HCT116 (cell line): ENCODE data around the gene CCDC69. TPM values are rescaled to one million over a fixed set of nuclear protein-coding genes. Genes with fewer than 3 reads are reported as not detected.

ENCODE experiments used
- ATAC-seq: fragments of 200-7000 bp; cut with Tn5 transposase; 2 replicates; pipeline ENCODE4 v1.9.1; 2020; ENCODE audit warnings: mild to moderate bottlenecking, moderate library complexity
- BruUV-seq: library from RNA; stranded (reverse); fragments of 400-500 nt; replicated peaks from 2 replicates; lab custom pipeline; 2021; lab: Mats Ljungman, UMichigan
- CTCF ChIA-PET: fragments of 300-600 bp; sonication (Branson Sonifier 250); formaldehyde crosslinking; loops from one replicate; lab custom pipeline; 2021; ENCODE audit warnings: antibody characterized with exemption; lab: Charles Lee
- POLR2A ChIA-PET: fragments of 300-600, 350-600 bp; sonication (Branson Sonifier 250); formaldehyde crosslinking; loops from one replicate; lab custom pipeline; 2021; ENCODE audit warnings: antibody characterized with exemption; lab: Charles Lee
- RAD21 ChIA-PET, 2 experiments: fragments of 300-600 bp; sonication (Branson Sonifier 250); formaldehyde crosslinking; loops; one replicate each; lab custom pipeline; 2023; ENCODE audit warnings: low total read pairs in 2 of 2; ENCODE audit not compliant: uncharacterized antibody in 2 of 2, unreplicated experiment in 2 of 2, low non-redundant PET in 1 of 2; lab: Charles Lee
- DNase-seq: peaks from one replicate; pipeline ENCODE4 v3.0.0-alpha.2; 2010; ENCODE audit warnings: low read depth, low spot score
- H2AFZ ChIP-seq: fragments of 200-600 bp; shearing (Covaris generic), sonication (generic); 2 replicates; pipeline ENCODE4 v1.6.1; 2017; ENCODE audit warnings: low read depth, mixed run types, mixed read lengths, antibody characterized with exemption, low read length; ENCODE audit not compliant: poor library complexity, severe bottlenecking
- H3K27ac ChIP-seq: 2 replicates; pipeline ENCODE4 v1.5.1; 2012; ENCODE audit warnings: low read depth, low read length
- H3K27me3 ChIP-seq: fragments of 200-600 bp; sonication (generic); 2 replicates; pipeline ENCODE4 v1.6.1; 2016; ENCODE audit warnings: mixed run types, low read length, mixed read lengths; ENCODE audit not compliant: insufficient read depth
- H3K36me3 ChIP-seq, 2 experiments: fragments of 200-500 bp in 1 of 2; fragments of 200-600 bp in 1 of 2; sonication (Bioruptor generic) in 1 of 2; sonication (generic) in 1 of 2; 2 replicates each; pipeline versions ENCODE4 v1.5.1 to v1.6.1; 2014 to 2016; ENCODE audit warnings: low read length in 2 of 2, inconsistent platforms in 1 of 2, mixed read lengths in 1 of 2, mixed run types in 1 of 2; ENCODE audit not compliant: insufficient read depth in 2 of 2, control insufficient read depth in 1 of 2
- H3K4me1 ChIP-seq, 2 experiments: fragments of 200-600 bp in 1 of 2; sonication (generic) in 1 of 2; 2 replicates each; pipeline versions ENCODE4 v1.5.1 to v1.6.1; 2012 to 2017; ENCODE audit warnings: low read length in 2 of 2, inconsistent platforms in 1 of 2, mild to moderate bottlenecking in 1 of 2, mixed read lengths in 1 of 2, mixed run types in 1 of 2, moderate library complexity in 1 of 2; ENCODE audit not compliant: insufficient read depth in 2 of 2, control insufficient read depth in 1 of 2
- H3K4me2 ChIP-seq: fragments of 200-600 bp; sonication (generic); 2 replicates; pipeline ENCODE4 v1.6.1; 2017; ENCODE audit warnings: mixed run types, low read length, mixed read lengths
- H3K4me3 ChIP-seq, 2 experiments: fragments of 200-600 bp in 1 of 2; sonication (generic) in 1 of 2; replicated peaks in 1 of 2; 2 replicates each; pipeline ENCODE4 v1.5.1; 2011 to 2016; ENCODE audit warnings: low read length in 2 of 2, control low read depth in 1 of 2, low read depth in 1 of 2, mild to moderate bottlenecking in 1 of 2, mixed read lengths in 1 of 2, mixed run types in 1 of 2
- H3K79me2 ChIP-seq: fragments of 200-600 bp; sonication (generic); 2 replicates; pipeline ENCODE4 v1.6.1; 2017; ENCODE audit warnings: mild to moderate bottlenecking, mixed run types, low read length, moderate library complexity, mixed read lengths; ENCODE audit not compliant: insufficient read depth
- H3K9ac ChIP-seq: fragments of 200-600 bp; sonication (generic); 2 replicates; pipeline ENCODE4 v1.6.1; 2016; ENCODE audit warnings: low read length, mixed read lengths
- H3K9me2 ChIP-seq: fragments of 200-600 bp; sonication (generic), shearing (Covaris generic); 2 replicates; pipeline ENCODE4 v1.6.1; 2017; ENCODE audit warnings: mixed run types, mild to moderate bottlenecking, moderate library complexity; ENCODE audit not compliant: insufficient read depth
- H3K9me3 ChIP-seq, 2 experiments: fragments of 200-500 bp in 1 of 2; fragments of 200-600 bp in 1 of 2; sonication (Bioruptor generic) in 1 of 2; sonication (generic) in 1 of 2; 2 replicates each; pipeline ENCODE4 v1.6.1; 2014 to 2017; ENCODE audit warnings: low read length in 2 of 2, mixed read lengths in 2 of 2, inconsistent platforms in 1 of 2, low read depth in 1 of 2, mild to moderate bottlenecking in 1 of 2, mixed run types in 1 of 2, moderate library complexity in 1 of 2; ENCODE audit not compliant: control insufficient read depth in 1 of 2, insufficient read depth in 1 of 2
- H4K20me1 ChIP-seq: fragments of 200-600 bp; sonication (generic), shearing (Covaris generic); 2 replicates; pipeline ENCODE4 v1.6.1; 2017; ENCODE audit warnings: mixed run types, mild to moderate bottlenecking, moderate library complexity; ENCODE audit not compliant: insufficient read depth
- CBX3 ChIP-seq: IDR thresholded peaks from 2 replicates; pipeline ENCODE4 v1.6.1; 2012; ENCODE audit warnings: low read depth
- CEBPB ChIP-seq: IDR thresholded peaks from 2 replicates; pipeline ENCODE4 v1.6.1; 2012; ENCODE audit warnings: low read depth
- EGR1 ChIP-seq: IDR thresholded peaks from 2 replicates; pipeline ENCODE4 v1.6.1; 2012; ENCODE audit warnings: low read depth
- ELF1 ChIP-seq: IDR thresholded peaks from 2 replicates; pipeline ENCODE4 v1.6.1; 2012; ENCODE audit warnings: low read depth, borderline replicate concordance
- EZH2 ChIP-seq: fragments of 200-600 bp; sonication (generic); IDR thresholded peaks from 2 replicates; pipeline ENCODE4 v1.6.1; 2017; ENCODE audit warnings: antibody characterized with exemption, mixed run types
- POLR2AphosphoS5 ChIP-seq: IDR thresholded peaks from 2 replicates; pipeline ENCODE4 v1.6.1; 2011; ENCODE audit warnings: mild to moderate bottlenecking, low read depth, low read length, moderate library complexity
- RAD21 ChIP-seq: IDR thresholded peaks from 2 replicates; pipeline ENCODE4 v1.6.1; 2012; ENCODE audit warnings: low read depth, mild to moderate bottlenecking
- SIN3A ChIP-seq: IDR thresholded peaks from 2 replicates; pipeline ENCODE4 v1.6.1; 2012; ENCODE audit warnings: low read depth
- SRF ChIP-seq: IDR thresholded peaks from 2 replicates; pipeline ENCODE4 v1.6.1; 2012; ENCODE audit warnings: low read depth
- intact Hi-C: fragments of 100-400 bp; cut with micrococcal nuclease; formaldehyde crosslinking; loops from 2 replicates; pipeline ENCODE4 v1.10.0; 2022
- total RNA-seq: library from RNA; stranded (reverse); gene quantifications from one replicate; pipeline ENCODE4 v1.2.1, GENCODE V29; 2021; ENCODE audit not compliant: unreplicated experiment
- TF ChIP-seq, protein P1 (sequence below): IDR thresholded peaks from 2 replicates; pipeline ENCODE4 v1.6.1; 2011; ENCODE audit warnings: mild to moderate bottlenecking, low read length, moderate library complexity; ENCODE audit not compliant: insufficient replicate concordance; ENCODE audit errors: extremely low read depth
- TF ChIP-seq, protein P2 (sequence below): IDR thresholded peaks from 2 replicates; pipeline ENCODE4 v1.6.1; 2012; ENCODE audit warnings: low read depth
- TF ChIP-seq, protein P3 (sequence below): IDR thresholded peaks from 2 replicates; pipeline ENCODE4 v1.6.1; 2012

Gene CCDC69
- total RNA-seq, 1 experiment from 2014 or later, result 4.3 TPM

DNA sequence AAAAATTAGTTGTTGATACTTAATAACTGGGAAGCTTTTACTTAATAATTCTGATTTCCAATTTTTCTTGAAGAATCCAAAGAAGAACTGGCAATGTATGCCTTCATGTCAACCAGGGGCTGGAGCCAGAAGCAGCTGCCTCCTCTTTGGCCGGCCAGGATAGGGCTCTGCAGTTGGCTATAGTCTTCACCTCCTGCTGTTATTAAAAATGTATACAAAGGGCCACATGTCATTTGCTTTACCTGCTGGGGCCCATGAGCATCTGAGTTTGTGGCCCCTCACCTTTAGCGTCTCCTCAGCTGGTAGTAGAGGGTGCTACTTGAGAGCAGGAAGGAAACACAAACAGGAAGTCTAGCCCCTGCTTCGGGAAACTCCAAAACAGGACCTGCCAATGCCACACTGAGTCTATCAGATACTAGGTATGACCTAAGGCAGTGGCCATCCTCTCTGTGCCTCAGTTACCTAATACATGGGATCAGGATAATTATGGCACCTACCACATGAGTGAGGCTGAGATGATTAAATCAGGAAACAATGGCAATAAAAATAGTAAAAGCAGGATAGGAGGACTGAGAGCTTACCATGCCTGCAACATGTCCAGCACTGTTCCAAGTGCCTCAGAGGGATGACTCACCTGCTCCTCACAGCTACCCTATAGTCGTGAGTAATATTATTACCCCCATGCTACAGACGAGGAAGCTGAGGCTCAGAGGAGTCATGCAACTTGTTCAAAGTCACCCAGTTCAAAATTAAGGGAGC, 21.3 kb downstream of the CCDC69 start (continued):
- TF ChIP-seq RAD21, result no peak
- no peak for TF ChIP-seq SRF
- no peak for TF ChIP-seq CEBPB
- no peak for TF ChIP-seq SIN3A
- no peak for TF ChIP-seq EGR1

DNA sequence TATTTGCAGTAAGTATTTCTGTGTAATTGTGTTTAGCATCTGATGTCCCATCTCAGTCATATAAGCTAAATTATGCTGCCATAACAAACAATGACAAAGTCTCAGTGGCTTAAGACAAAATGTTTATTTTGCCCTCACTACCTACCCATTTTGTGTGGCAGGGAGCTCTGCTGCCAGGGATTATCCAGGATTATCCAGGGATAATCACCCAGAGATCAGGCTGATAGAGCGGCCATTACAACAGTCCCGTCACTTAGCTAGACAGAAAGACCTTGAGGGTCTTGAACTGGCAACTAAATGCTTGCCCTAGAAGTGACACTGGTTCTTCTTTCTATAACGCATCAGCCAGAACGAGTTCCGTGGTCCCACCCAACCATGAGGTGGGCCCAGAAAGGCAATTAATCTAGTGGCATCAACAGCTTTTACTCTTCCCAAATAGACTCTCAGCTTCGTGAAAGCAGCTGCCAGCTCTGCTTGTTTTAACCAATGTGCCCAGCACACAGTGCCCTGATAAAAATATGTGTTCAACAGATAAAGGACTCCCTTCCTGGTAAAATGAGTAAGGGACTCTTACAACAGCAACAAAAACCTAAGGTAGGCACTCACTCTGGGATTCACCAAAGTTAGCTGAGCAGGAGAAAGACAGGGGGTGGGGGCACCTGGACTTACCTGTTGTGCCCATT, 22.8 kb downstream of the CCDC69 start:
- ChIA-PET CTCF (interaction anchor here (1.4 kb wide), 1 partner anchor 40 kb away, joined by 3 read pairs; no protein-coding TSS in a partner anchor), RAD21 (no interaction called here), POLR2A (no interaction called here)
- H2AFZ ChIP-seq, result no peak overlapping the region
- no peak overlapping the region for H3K4me3 ChIP-seq
- BruUV-seq, result no TSS peak
- no peak for ATAC-seq
- no peaks in the 10 kb centered on the region for H3K79me2 ChIP-seq
- intact Hi-C loops, result no loop called here
- H4K20me1 ChIP-seq, result no peaks in the 10 kb centered on the region
- no peaks in the 10 kb centered on the region for H3K27me3 ChIP-seq
- TF ChIP-seq, protein P1, sequence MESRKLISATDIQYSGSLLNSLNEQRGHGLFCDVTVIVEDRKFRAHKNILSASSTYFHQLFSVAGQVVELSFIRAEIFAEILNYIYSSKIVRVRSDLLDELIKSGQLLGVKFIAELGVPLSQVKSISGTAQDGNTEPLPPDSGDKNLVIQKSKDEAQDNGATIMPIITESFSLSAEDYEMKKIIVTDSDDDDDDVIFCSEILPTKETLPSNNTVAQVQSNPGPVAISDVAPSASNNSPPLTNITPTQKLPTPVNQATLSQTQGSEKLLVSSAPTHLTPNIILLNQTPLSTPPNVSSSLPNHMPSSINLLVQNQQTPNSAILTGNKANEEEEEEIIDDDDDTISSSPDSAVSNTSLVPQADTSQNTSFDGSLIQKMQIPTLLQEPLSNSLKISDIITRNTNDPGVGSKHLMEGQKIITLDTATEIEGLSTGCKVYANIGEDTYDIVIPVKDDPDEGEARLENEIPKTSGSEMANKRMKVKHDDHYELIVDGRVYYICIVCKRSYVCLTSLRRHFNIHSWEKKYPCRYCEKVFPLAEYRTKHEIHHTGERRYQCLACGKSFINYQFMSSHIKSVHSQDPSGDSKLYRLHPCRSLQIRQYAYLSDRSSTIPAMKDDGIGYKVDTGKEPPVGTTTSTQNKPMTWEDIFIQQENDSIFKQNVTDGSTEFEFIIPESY, result no peak
- TF ChIP-seq, protein P2, sequence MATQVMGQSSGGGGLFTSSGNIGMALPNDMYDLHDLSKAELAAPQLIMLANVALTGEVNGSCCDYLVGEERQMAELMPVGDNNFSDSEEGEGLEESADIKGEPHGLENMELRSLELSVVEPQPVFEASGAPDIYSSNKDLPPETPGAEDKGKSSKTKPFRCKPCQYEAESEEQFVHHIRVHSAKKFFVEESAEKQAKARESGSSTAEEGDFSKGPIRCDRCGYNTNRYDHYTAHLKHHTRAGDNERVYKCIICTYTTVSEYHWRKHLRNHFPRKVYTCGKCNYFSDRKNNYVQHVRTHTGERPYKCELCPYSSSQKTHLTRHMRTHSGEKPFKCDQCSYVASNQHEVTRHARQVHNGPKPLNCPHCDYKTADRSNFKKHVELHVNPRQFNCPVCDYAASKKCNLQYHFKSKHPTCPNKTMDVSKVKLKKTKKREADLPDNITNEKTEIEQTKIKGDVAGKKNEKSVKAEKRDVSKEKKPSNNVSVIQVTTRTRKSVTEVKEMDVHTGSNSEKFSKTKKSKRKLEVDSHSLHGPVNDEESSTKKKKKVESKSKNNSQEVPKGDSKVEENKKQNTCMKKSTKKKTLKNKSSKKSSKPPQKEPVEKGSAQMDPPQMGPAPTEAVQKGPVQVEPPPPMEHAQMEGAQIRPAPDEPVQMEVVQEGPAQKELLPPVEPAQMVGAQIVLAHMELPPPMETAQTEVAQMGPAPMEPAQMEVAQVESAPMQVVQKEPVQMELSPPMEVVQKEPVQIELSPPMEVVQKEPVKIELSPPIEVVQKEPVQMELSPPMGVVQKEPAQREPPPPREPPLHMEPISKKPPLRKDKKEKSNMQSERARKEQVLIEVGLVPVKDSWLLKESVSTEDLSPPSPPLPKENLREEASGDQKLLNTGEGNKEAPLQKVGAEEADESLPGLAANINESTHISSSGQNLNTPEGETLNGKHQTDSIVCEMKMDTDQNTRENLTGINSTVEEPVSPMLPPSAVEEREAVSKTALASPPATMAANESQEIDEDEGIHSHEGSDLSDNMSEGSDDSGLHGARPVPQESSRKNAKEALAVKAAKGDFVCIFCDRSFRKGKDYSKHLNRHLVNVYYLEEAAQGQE, result no peak
- TF ChIP-seq ELF1 (no peak), CBX3 (no peak), EZH2 (no peak), SRF (no peak), POLR2AphosphoS5 (no peak)
- TF ChIP-seq, protein P3, sequence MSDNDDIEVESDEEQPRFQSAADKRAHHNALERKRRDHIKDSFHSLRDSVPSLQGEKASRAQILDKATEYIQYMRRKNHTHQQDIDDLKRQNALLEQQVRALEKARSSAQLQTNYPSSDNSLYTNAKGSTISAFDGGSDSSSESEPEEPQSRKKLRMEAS, result no peak
- H3K9ac ChIP-seq, result no peak overlapping the region
- H3K9me3 ChIP-seq, result no peaks in the 10 kb centered on the region
- H3K9me2 ChIP-seq, result no peaks in the 10 kb centered on the region
- no peak overlapping the region for H3K27ac ChIP-seq
- no peaks in the 10 kb centered on the region for H3K36me3 ChIP-seq
- DNase-seq, result no peak
- peaks cover 10 to 11% of the 10 kb centered on the region in 2 experiments for H3K4me1 ChIP-seq
- H3K4me2 ChIP-seq, result no peak overlapping the region
